ENCODE results near the gene WDR86. TPM values are rescaled to one million over a fixed set of nuclear protein-coding genes. Genes with fewer than 3 reads are reported as not detected.

The WDR86 gene
- total RNA-seq, 1 experiment from 2014 or later, result 24.4 TPM

DNA sequence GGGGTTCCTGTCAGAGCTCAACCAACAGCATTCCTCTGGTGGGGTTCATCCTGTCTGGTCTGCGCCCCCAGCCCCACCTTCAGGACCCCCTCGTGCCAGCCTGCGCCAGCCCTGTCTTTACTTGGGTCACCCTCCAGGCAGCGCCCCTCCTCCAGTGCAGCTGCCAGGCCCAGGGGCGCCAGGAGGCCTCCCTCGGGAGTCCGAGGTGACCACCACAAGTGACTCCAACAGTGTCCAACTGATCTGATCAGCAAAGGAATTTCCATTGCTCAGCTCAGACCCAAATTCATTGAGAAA, 10.6 kb downstream of the WDR86 start:
- Mint-ChIP-seq H3K9me3 (peaks cover 8% of the 10 kb centered on the region), H3K27ac (0 out of 2 replicates have a peak overlapping the region, but pooled peaks have one; percentile 37), H3K4me3 (no peak overlapping the region), H3K4me1 (peaks cover 19% of the 10 kb centered on the region), H3K36me3 (peaks cover 13% of the 10 kb centered on the region), H3K27me3 (ENCODE audit: low read depth) (no peaks in the 10 kb centered on the region)
- ATAC-seq, result no peak
- no peak for DNase-seq (ENCODE audit: low spot score)
- POLR2A ChIA-PET, result no interaction called here
- CTCF ChIA-PET, result interaction anchor here (1.0 to 3.0 kb wide), 4 partner anchors 11 to 49 kb away, joined by 3 to 16 read pairs (median 5); partner anchors contain the start of gene WDR86
- TF ChIP-seq, protein P1, sequence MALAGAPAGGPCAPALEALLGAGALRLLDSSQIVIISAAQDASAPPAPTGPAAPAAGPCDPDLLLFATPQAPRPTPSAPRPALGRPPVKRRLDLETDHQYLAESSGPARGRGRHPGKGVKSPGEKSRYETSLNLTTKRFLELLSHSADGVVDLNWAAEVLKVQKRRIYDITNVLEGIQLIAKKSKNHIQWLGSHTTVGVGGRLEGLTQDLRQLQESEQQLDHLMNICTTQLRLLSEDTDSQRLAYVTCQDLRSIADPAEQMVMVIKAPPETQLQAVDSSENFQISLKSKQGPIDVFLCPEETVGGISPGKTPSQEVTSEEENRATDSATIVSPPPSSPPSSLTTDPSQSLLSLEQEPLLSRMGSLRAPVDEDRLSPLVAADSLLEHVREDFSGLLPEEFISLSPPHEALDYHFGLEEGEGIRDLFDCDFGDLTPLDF (CRISPR knock-in tag; IDR thresholded peaks at IDR 0.05), result no peak
- TF ChIP-seq MAX (CRISPR knock-in tag; IDR thresholded peaks at IDR 0.05), result no peak
- no peak for TF ChIP-seq CREM (CRISPR knock-in tag; IDR thresholded peaks at IDR 0.05)
- no peak for TF ChIP-seq ELF4 (CRISPR knock-in tag; IDR thresholded peaks at IDR 0.05; ENCODE audit: low read depth)
- no peak for TF ChIP-seq SMAD4 (CRISPR knock-in tag; IDR thresholded peaks at IDR 0.05)
- TF ChIP-seq OVOL2 (CRISPR knock-in tag; IDR thresholded peaks at IDR 0.05; ENCODE audit: borderline replicate concordance), result no peak
- no peak for TF ChIP-seq TP53 (CRISPR knock-in tag; IDR thresholded peaks at IDR 0.05)

- ChIA-PET POLR2A (interaction anchor here (0.6 kb wide), 1 partner anchor 43 kb away, joined by 3 read pairs; no protein-coding TSS in a partner anchor), CTCF (interaction anchor here (1.0 to 3.0 kb wide), 4 partner anchors 12 to 50 kb away, joined by 3 to 16 read pairs (median 5); partner anchors contain the start of gene WDR86)
- peak; percentile 29; the same call in 1 of the 2 replicates for ATAC-seq
- Mint-ChIP-seq H3K4me3 (no peak overlapping the region), H3K36me3 (peaks cover 13% of the 10 kb centered on the region), H3K27me3 (ENCODE audit: low read depth) (no peaks in the 10 kb centered on the region), H3K9me3 (peaks cover 8% of the 10 kb centered on the region), H3K27ac (peak overlapping the region; percentile 37; the same call in 1 of the 2 replicates), H3K4me1 (peaks cover 16% of the 10 kb centered on the region)
- DNase-seq (ENCODE audit: low spot score), result no peak
- TF ChIP-seq IRF2 (CRISPR knock-in tag; IDR thresholded peaks at IDR 0.05; ENCODE audit: borderline replicate concordance, low read depth) (no peak), ZSCAN18 (CRISPR knock-in tag; IDR thresholded peaks at IDR 0.05) (no peak), SP1 (CRISPR knock-in tag; conservative IDR thresholded peaks at IDR 0.05) (no peak), NR3C1 (CRISPR knock-in tag; conservative IDR thresholded peaks at IDR 0.05; ENCODE audit: low read depth) (no peak), MXD4 (CRISPR knock-in tag; IDR thresholded peaks at IDR 0.05; ENCODE audit: borderline replicate concordance) (no peak), ELF4 (CRISPR knock-in tag; IDR thresholded peaks at IDR 0.05; ENCODE audit: low read depth) (no peak), NFE2L1 (CRISPR knock-in tag; IDR thresholded peaks at IDR 0.05) (no peak), SMAD4 (CRISPR knock-in tag; IDR thresholded peaks at IDR 0.05) (no peak), ZNF512 (CRISPR knock-in tag; IDR thresholded peaks at IDR 0.05; ENCODE audit: borderline replicate concordance) (no peak), ATF1 (CRISPR knock-in tag; IDR thresholded peaks at IDR 0.05) (no peak)
- TF ChIP-seq, protein P1 (CRISPR knock-in tag; IDR thresholded peaks at IDR 0.05), result no peak
- TF ChIP-seq, protein P2, sequence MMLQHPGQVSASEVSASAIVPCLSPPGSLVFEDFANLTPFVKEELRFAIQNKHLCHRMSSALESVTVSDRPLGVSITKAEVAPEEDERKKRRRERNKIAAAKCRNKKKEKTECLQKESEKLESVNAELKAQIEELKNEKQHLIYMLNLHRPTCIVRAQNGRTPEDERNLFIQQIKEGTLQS (CRISPR knock-in tag; conservative IDR thresholded peaks at IDR 0.05), result no peak
These were observed 11.2 kb downstream of the WDR86 start for GRCh38 chr7:151398446-151399304.
